SU-DHL-6 (cell line): ENCODE measurements around the gene UQCRQ.

Experiments used
- H2AFZ ChIP-seq: fragments of 200-600 bp; sonication (generic); 2 replicates; pipeline ENCODE4 v1.6.1; 2014; ENCODE audit warnings: low read depth, mild to moderate bottlenecking, moderate library complexity, mixed read lengths, antibody characterized with exemption, low read length; ENCODE audit not compliant: severe bottlenecking
- H3F3A ChIP-seq: fragments of 200-600 bp; shearing (Covaris generic); 2 replicates; pipeline ENCODE4 v1.6.0; 2016; ENCODE audit warnings: antibody characterized with exemption, mild to moderate bottlenecking; ENCODE audit not compliant: insufficient read depth
- H3K27ac ChIP-seq: fragments of 200-600 bp; sonication (generic); 2 replicates; pipeline ENCODE4 v1.5.1; 2016; ENCODE audit warnings: low read depth, mild to moderate bottlenecking, low read length, moderate library complexity, mixed read lengths
- H3K27me3 ChIP-seq: fragments of 200-600 bp; sonication (generic), shearing (Covaris generic); 2 replicates; pipeline ENCODE4 v1.6.0; 2014; ENCODE audit warnings: mild to moderate bottlenecking, low read length
- H3K36me3 ChIP-seq: fragments of 200-600 bp; sonication (generic); 2 replicates; pipeline ENCODE4 v1.6.1; 2014; ENCODE audit warnings: mild to moderate bottlenecking, low read length, mixed read lengths
- H3K4me2 ChIP-seq: fragments of 300-600, 200-600 bp; shearing (Covaris generic), sonication (generic); 2 replicates; pipeline ENCODE4 v1.6.0; 2014; ENCODE audit warnings: low read length, low read depth, mild to moderate bottlenecking; ENCODE audit not compliant: poor library complexity, severe bottlenecking
- H3K4me3 ChIP-seq: fragments of 200-600 bp; sonication (generic); 2 replicates; pipeline ENCODE4 v1.5.1; 2014; ENCODE audit warnings: antibody characterized with exemption, low read length, mild to moderate bottlenecking, mixed read lengths; ENCODE audit not compliant: insufficient read depth, poor library complexity, severe bottlenecking
- H3K79me2 ChIP-seq: fragments of 200-600 bp; sonication (generic); 2 replicates; pipeline ENCODE4 v1.6.1; 2014; ENCODE audit warnings: mild to moderate bottlenecking, low read length, moderate library complexity; ENCODE audit not compliant: insufficient read depth
- H3K9ac ChIP-seq: fragments of 200-600 bp; sonication (generic); 2 replicates; pipeline ENCODE4 v1.7.0; 2014; ENCODE audit warnings: mild to moderate bottlenecking, low read length
- H3K9me2 ChIP-seq: fragments of 200-600 bp; sonication (generic); replicated peaks from 2 replicates; pipeline ENCODE4 v1.6.1; 2014; ENCODE audit warnings: low read length; ENCODE audit not compliant: insufficient read depth
- H3K9me3 ChIP-seq: fragments of 200-600 bp; sonication (generic); 2 replicates; pipeline ENCODE4 v1.6.1; 2014; ENCODE audit warnings: low read length, mixed read lengths; ENCODE audit not compliant: insufficient read depth
- H4K20me1 ChIP-seq: fragments of 200-600 bp; sonication (generic); 2 replicates; pipeline ENCODE4 v1.6.1; 2014; ENCODE audit warnings: low read depth, mild to moderate bottlenecking, antibody characterized with exemption, low read length, moderate library complexity, mixed read lengths
- EZH2phosphoT487 ChIP-seq: fragments of 200-600 bp; sonication (generic), shearing (Covaris generic); conservative IDR thresholded peaks from 2 replicates; pipeline ENCODE4 v1.6.1; 2018; ENCODE audit warnings: mild to moderate bottlenecking, antibody characterized with exemption, low read length, moderate library complexity, mixed read lengths
- TF ChIP-seq, protein P1 (sequence below): fragments of 200-600 bp; sonication (generic); IDR thresholded peaks from one replicate; pipeline ENCODE4 v1.5.1; 2017; ENCODE audit warnings: antibody characterized with exemption, mild to moderate bottlenecking, low read length, moderate library complexity; ENCODE audit not compliant: insufficient read depth, poor library complexity, severe bottlenecking

The UQCRQ gene

DNA sequence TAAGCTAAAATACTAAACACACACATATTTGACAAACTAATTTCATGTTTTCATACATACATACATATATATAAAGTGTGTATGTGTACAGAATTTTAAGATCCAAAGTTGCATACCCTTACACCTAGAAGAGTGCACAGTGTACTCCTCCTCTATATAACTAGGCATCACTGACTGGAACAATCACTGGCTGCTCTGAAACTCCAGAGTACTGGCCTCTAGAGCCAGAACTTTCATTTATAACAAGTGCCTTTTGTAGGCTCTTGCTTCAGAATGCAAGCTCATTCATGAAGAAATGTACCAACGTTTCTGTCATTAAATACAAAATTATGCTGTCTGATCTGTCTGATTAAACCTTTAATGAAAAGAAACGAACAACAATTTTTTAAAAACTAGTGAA is 11.0 kb downstream of the UQCRQ start:
- Histone ChIP-seq H3K36me3 (peaks cover 29% of the 10 kb centered on the region), H4K20me1 (no peaks in the 10 kb centered on the region), H3F3A (no peaks in the 10 kb centered on the region)

DNA sequence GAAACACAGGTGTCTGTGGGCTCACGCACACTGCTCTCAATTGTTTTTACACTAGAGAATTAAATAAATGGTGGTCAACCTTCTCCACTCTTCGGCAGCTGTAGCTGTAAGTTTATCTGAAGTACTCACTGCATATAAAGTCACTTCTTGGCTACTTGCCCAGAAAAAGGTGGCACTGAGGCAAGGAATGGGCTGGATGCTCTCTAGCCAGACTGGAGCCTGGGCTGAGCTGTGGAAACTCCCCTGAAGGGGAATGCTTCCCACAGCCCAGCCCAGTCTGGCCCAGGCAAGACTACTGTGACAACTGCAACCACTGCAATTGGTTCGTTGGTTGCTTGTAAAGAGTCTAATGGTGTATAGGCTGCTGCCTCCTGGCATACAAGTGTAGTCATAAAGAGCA is 11.5 kb downstream of the UQCRQ start:
- H3K27me3 ChIP-seq, result no peaks in the 10 kb centered on the region
- no peak overlapping the region for H3K4me3 ChIP-seq
- H3K4me2 ChIP-seq, result no peak overlapping the region
- no peak overlapping the region for H3K27ac ChIP-seq
- H3K79me2 ChIP-seq, result no peaks in the 10 kb centered on the region
- H3K9ac ChIP-seq, result no peak overlapping the region
- no peaks in the 10 kb centered on the region for H3F3A ChIP-seq
- no peak overlapping the region for H2AFZ ChIP-seq
- H3K9me2 ChIP-seq, result no peaks in the 10 kb centered on the region
- TF ChIP-seq EZH2phosphoT487, result no peak
- TF ChIP-seq, protein P1, sequence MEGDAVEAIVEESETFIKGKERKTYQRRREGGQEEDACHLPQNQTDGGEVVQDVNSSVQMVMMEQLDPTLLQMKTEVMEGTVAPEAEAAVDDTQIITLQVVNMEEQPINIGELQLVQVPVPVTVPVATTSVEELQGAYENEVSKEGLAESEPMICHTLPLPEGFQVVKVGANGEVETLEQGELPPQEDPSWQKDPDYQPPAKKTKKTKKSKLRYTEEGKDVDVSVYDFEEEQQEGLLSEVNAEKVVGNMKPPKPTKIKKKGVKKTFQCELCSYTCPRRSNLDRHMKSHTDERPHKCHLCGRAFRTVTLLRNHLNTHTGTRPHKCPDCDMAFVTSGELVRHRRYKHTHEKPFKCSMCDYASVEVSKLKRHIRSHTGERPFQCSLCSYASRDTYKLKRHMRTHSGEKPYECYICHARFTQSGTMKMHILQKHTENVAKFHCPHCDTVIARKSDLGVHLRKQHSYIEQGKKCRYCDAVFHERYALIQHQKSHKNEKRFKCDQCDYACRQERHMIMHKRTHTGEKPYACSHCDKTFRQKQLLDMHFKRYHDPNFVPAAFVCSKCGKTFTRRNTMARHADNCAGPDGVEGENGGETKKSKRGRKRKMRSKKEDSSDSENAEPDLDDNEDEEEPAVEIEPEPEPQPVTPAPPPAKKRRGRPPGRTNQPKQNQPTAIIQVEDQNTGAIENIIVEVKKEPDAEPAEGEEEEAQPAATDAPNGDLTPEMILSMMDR, result no peak
- H4K20me1 ChIP-seq, result no peaks in the 10 kb centered on the region
- no peaks in the 10 kb centered on the region for H3K9me3 ChIP-seq
- H3K36me3 ChIP-seq, result peaks cover 29% of the 10 kb centered on the region

More for the DNA sequence above, 11.0 kb downstream of the UQCRQ start:
- Histone ChIP-seq H3K79me2 (no peaks in the 10 kb centered on the region), H3K9me3 (no peaks in the 10 kb centered on the region), H3K9me2 (no peaks in the 10 kb centered on the region), H3K4me2 (no peak overlapping the region), H3K4me3 (no peak overlapping the region), H3K9ac (no peak overlapping the region), H2AFZ (no peak overlapping the region), H3K27ac (no peak overlapping the region), H3K27me3 (no peaks in the 10 kb centered on the region)
- no peak for TF ChIP-seq EZH2phosphoT487
- TF ChIP-seq, protein P1, result no peak

DNA sequence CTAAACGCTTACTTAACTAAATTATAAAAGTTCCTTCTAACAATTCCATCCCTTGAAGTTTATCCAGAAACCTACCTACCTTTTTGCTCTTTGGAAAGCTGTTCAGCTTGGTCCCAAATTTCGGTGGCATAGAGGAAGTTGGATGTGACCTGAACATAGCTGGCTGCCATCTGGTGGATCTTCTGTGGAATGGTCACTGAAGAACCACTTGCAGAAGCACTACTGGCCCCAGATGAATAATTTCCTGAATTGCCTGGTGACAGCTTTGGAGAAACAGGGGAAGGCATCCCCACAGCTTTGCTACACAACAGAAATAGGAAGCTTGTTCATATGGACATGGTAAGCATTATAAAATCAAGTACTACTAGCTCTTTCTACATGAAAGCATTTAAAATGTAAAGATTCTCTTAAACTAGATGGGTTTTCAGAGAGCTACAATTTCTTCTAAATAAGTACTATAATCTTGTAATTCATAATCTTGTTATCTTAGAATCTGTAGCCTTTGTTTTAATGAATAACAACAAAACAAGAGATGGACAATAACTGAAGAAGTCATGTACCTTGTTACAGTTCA is 16.9 kb downstream of the UQCRQ start:
- Histone ChIP-seq H3K9me2 (no peaks in the 10 kb centered on the region), H3F3A (peaks cover 4% of the 10 kb centered on the region; the same call in 1 of the 2 replicates), H3K79me2 (no peaks in the 10 kb centered on the region), H3K36me3 (peaks cover 27% of the 10 kb centered on the region), H3K9me3 (no peaks in the 10 kb centered on the region), H3K4me2 (no peak overlapping the region), H3K27ac (no peak overlapping the region), H2AFZ (no peak overlapping the region), H3K4me3 (no peak overlapping the region), H3K9ac (no peak overlapping the region), H3K27me3 (no peaks in the 10 kb centered on the region), H4K20me1 (no peaks in the 10 kb centered on the region)
- TF ChIP-seq, protein P1, result peak; percentile 32
- TF ChIP-seq EZH2phosphoT487, result no peak
